HG02763 (cell line): ENCODE measurements around the gene FMN2.
"Not testable (repeated sequence)": the region's sequence is repeated elsewhere in the genome, so short reads cannot be mapped to it uniquely, and the experiment has no call there.

Experiments used
- ATAC-seq: cut with Tn5 transposase; IDR thresholded peaks from one replicate; pipeline ENCODE4 v1.9.1; 2021; ENCODE audit warnings: mild to moderate bottlenecking, moderate library complexity; ENCODE audit not compliant: unreplicated experiment

Gene FMN2

GRCh38 chr1:240134596-240134995, 42.9 kb downstream of the FMN2 start:
- ATAC-seq: no peak

- no peak for ATAC-seq
Observed at GRCh38 chr1:240136402-240136801, 44.7 kb downstream of the FMN2 start.

- no peak for ATAC-seq
Observed at GRCh38 chr1:240138867-240139266, 47.2 kb downstream of the FMN2 start.

- ATAC-seq: no peak
Observed at GRCh38 chr1:240139511-240139910, 47.8 kb downstream of the FMN2 start.

GRCh38 chr1:240145120-240145519, 53.4 kb downstream of the FMN2 start:
- no peak for ATAC-seq

GRCh38 chr1:240148333-240148732, 56.6 kb downstream of the FMN2 start:
- ATAC-seq: no peak

GRCh38 chr1:240149484-240150094, 57.9 kb downstream of the FMN2 start:
- peak; percentile 45 for ATAC-seq

GRCh38 chr1:240151136-240151735, 59.6 kb downstream of the FMN2 start:
- no peak for ATAC-seq

- ATAC-seq: no peak
Observed at GRCh38 chr1:240152611-240153297, 61.1 kb downstream of the FMN2 start.

GRCh38 chr1:240155605-240156004, 63.9 kb downstream of the FMN2 start:
- no peak for ATAC-seq

GRCh38 chr1:240164742-240165141, 73.1 kb downstream of the FMN2 start:
- no peak for ATAC-seq

- ATAC-seq: no peak
Observed at GRCh38 chr1:240169188-240169587, 77.5 kb downstream of the FMN2 start.

GRCh38 chr1:240170266-240170665, 78.6 kb downstream of the FMN2 start:
- no peak for ATAC-seq

- no peak for ATAC-seq
Observed at GRCh38 chr1:240170806-240171205, 79.1 kb downstream of the FMN2 start.

GRCh38 chr1:240171907-240172306, 80.2 kb downstream of the FMN2 start:
- ATAC-seq: no peak

GRCh38 chr1:240173836-240174235, 82.2 kb downstream of the FMN2 start:
- no peak for ATAC-seq

- no peak for ATAC-seq
Observed at GRCh38 chr1:240174734-240175133, 83.1 kb downstream of the FMN2 start.

GRCh38 chr1:240178366-240178765, 86.7 kb downstream of the FMN2 start:
- no peak for ATAC-seq

GRCh38 chr1:240184682-240185081, 93.0 kb downstream of the FMN2 start:
- ATAC-seq: not testable (repeated sequence)

- no peak for ATAC-seq
Observed at GRCh38 chr1:240188139-240188538, 96.5 kb downstream of the FMN2 start.

- ATAC-seq: peak; percentile 56
Observed at GRCh38 chr1:240189386-240189989, 97.8 kb downstream of the FMN2 start.

GRCh38 chr1:240190881-240191401, 99.3 kb downstream of the FMN2 start:
- no peak for ATAC-seq
